T-helper 2 cell (primary cell): ENCODE measurements around the gene PTOV1.

Source experiments
- DNase-seq, 5 experiments: peaks; one replicate each; pipeline versions ENCODE4 v3.0.0 to v3.0.0-alpha.2; 2012 to 2022

The PTOV1 gene

DNA sequence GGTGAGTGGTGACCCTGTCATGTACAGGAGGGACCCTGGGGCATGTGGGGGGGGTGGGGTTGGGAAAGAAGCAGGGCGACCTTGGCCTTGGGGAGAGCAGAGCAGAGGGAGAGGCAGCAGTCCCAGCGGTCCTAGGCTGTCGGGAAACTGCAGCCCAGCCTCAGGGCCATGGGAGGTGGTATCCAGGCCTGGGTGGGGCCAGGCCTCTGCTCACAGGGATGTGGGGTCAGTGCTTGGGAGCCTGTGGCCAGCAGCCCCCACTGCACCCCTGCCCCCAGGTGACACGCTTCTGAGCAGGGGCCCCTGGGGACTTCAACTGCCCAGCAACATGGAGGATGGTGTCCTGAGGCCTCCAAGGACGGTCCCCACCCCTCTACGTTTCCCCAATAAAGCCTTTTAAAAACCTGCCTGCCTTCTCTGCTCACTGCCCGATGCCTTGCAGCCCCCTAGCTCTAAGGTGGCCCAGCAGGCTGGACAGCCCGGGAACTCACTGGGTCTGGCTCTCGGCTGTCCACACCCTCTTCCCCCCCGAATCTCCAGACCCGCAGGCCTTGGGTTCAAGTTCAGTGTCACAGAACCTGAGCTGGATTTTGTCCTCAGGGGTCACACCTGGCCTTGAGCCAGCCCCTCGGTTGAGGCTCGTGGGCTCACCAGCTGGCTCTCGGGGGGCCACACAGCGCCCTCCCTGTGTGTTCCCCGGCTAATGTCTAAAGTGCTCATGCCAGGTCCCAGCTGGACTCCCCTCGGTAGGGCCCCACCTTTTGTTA is 9.6 kb downstream of the PTOV1 start:
- DNase-seq, result no peak

DNA sequence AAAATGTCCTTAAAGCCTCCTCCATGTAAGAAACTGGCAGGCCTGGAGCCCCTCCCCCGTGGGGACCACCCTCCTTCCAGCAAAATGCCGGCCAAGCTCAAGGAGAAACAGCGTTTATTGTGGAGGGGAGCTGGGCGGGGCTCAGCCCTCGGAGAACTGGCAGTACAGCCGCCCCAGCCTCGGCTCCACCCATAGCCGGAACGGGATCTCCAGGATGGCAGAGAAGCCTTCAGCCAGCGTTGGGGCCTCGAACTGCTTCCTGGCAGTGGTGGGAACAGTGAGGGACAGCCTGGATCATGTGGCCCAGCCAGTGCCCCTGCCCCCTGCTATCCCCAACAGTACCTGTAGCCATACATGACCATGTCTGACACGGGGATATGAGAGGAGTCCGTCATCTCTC is 10.1 kb downstream of the PTOV1 start:
- no peak for DNase-seq

- DNase-seq, result no peak
Measured at GRCh38 chr19:49861541-49862378, 10.8 kb downstream of the PTOV1 start.

GRCh38 chr19:49862391-49863253 is 11.7 kb downstream of the PTOV1 start:
- DNase-seq, result peak in 1 of 5 experiments; percentile 51

DNA sequence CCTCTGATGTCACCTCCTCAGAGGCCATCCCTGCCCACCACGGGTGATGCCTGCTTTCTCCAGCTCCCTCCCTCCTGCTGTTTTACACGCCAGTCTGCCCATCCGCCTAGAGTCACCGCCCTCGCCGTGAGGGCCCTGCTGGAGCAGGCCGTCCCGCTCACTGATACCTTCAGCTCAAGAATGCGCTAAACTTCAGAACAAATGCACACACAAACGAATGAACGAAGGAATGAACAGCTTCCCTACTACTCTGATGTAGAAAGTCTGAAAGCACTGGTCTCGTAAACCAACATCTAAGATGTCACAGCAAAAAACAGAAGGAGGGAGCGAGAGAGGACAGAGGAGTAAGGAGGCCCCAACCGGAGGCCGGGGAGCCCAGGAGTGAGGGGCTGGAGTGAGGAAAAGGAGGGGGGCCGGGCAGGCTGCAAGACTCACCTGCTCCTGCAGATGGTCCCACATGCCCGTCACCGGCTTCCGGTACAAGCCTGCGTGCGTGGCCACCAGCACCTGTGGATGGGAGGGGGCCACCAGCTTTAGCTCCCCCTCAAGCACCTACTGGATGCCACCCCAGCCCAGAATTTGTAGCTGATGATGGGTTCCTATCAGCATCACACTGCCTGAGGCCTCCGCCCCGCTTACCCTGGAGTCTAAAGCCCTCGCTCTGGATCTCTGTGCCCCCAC is 12.4 kb downstream of the PTOV1 start:
- no peak for DNase-seq

GRCh38 chr19:49863935-49864320 is 13.0 kb downstream of the PTOV1 start:
- DNase-seq, result no peak

GRCh38 chr19:49864890-49865289 is 13.9 kb downstream of the PTOV1 start:
- no peak for DNase-seq

- DNase-seq, result peak; percentile 62 to 95 (median 83)
Measured at GRCh38 chr19:49866933-49867782, 16.2 kb downstream of the PTOV1 start, which contains the start of gene PNKP. PNKP (minus strand) TSS chr19:49867576; CDS start chr19:49867204, 372 bp downstream.

GRCh38 chr19:49869009-49869483 is 18.1 kb downstream of the PTOV1 start:
- no peak for DNase-seq

GRCh38 chr19:49869484-49870308 is 18.7 kb downstream of the PTOV1 start:
- peak; percentile 78 to 99 (median 87) for DNase-seq

- no peak for DNase-seq
Measured at GRCh38 chr19:49870309-49870901, 19.4 kb downstream of the PTOV1 start.

GRCh38 chr19:49871349-49871985 is 20.5 kb downstream of the PTOV1 start:
- DNase-seq, result no peak

- DNase-seq, result no peak
Measured at GRCh38 chr19:49872245-49873128, 21.5 kb downstream of the PTOV1 start.

GRCh38 chr19:49873129-49873521 is 22.2 kb downstream of the PTOV1 start:
- DNase-seq, result no peak

DNA sequence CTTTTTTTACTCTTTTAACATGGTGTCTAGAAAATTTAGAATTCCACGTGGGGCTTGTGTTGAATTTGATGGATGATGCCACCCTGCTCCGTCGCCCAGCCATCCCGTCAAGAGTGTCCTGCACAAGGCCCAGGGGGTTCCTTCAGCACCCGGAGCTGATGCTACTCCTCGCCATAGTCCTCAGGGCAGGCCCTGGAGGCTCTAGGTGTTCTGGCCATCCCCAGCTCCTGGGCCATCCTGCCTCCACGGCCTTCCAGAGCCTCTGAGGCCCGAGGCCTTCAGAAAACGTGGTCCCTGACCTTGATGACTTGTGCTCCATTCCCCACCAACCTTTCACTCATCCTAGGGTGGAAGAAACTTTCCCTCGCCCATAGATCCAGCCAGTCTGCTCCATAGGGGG is 22.9 kb downstream of the PTOV1 start:
- no peak for DNase-seq

- DNase-seq, result no peak
Measured at GRCh38 chr19:49874503-49875157, 23.7 kb downstream of the PTOV1 start.

DNA sequence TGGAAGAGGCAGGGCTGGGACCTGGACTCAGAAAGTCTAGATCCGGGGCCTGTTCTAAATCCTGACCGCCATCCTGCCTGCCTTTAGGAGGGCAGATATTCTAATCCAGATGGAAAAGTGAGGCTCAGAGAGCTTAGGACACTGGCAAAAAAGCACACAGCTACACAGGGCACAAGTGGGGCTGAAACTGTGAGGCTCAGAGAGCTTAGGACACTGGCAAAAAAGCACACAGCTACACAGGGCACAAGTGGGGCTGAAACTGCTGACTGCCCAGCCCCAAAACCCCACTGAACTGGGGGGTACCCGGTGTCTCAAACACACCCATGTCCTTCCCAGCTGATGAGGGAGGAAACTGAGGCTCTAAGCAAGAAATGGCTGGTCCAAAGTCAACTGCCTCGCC is 24.2 kb downstream of the PTOV1 start:
- no peak for DNase-seq
